Endothelial cell of umbilical vein (primary cell): ENCODE data around the gene HYAL2. TPM values are rescaled to one million over a fixed set of nuclear protein-coding genes. Genes with fewer than 3 reads are reported as not detected.

Source experiments
- BruUV-seq: library from RNA; stranded (reverse); fragments of 400-500 nt; replicated peaks from 2 replicates; lab custom pipeline; 2021; lab: Mats Ljungman, UMichigan
- CTCF ChIA-PET: fragments of 300-600, 350-600 bp; sonication (Branson Sonifier 250); formaldehyde crosslinking; loops from one replicate; lab custom pipeline; 2021; ENCODE audit warnings: antibody characterized with exemption, inconsistent platforms; lab: Charles Lee
- POLR2A ChIA-PET: fragments of 300-600, 350-600 bp; sonication (Branson Sonifier 250); formaldehyde crosslinking; loops from one replicate; lab custom pipeline; 2021; ENCODE audit warnings: antibody characterized with exemption, inconsistent platforms; lab: Charles Lee
- DNase-seq: peaks from one replicate; pipeline ENCODE4 v3.0.0-alpha.2; 2011; ENCODE audit warnings: low read depth, low spot score
- FAIRE-seq: peaks from 2 replicates; lab custom pipeline; 2011; peaks lifted over from hg19 to GRCh38; lab: Jason Lieb, UNC
- H2AFZ ChIP-seq: 2 replicates; pipeline ENCODE4 v1.6.0; 2012; ENCODE audit warnings: low read depth, low read length, control low read depth, inconsistent platforms
- H3K27ac ChIP-seq: 2 replicates; pipeline ENCODE4 v1.5.1; 2011; ENCODE audit warnings: low read depth, mild to moderate bottlenecking, control low read depth, low read length, moderate library complexity; ENCODE audit not compliant: insufficient read depth
- H3K27me3 ChIP-seq, 2 experiments: 2 replicates each; pipeline versions ENCODE4 v1.6.0 to v1.6.1; 2011; ENCODE audit warnings: low read length in 2 of 2, mixed read lengths in 1 of 2; ENCODE audit not compliant: control insufficient read depth in 2 of 2, insufficient read depth in 2 of 2
- H3K36me3 ChIP-seq, 2 experiments: 2 replicates in 1 of 2; 3 replicates in 1 of 2; pipeline ENCODE4 v1.5.1; 2011; ENCODE audit warnings: low read length in 2 of 2, mild to moderate bottlenecking in 1 of 2, moderate library complexity in 1 of 2; ENCODE audit not compliant: control insufficient read depth in 2 of 2, insufficient read depth in 2 of 2; ENCODE audit errors: extremely low read depth in 1 of 2
- H3K4me1 ChIP-seq: 3 replicates; pipeline ENCODE4 v1.5.1; 2011; ENCODE audit warnings: mild to moderate bottlenecking, low read length; ENCODE audit not compliant: control insufficient read depth, insufficient read depth; ENCODE audit errors: extremely low read depth
- H3K4me2 ChIP-seq: 2 replicates; pipeline ENCODE4 v1.6.1; 2011; ENCODE audit warnings: low read length, control low read depth, mixed read lengths; ENCODE audit not compliant: insufficient read depth
- H3K4me3 ChIP-seq, 3 experiments: fragments of 200-600 bp in 1 of 3; sonication (generic), shearing (Covaris generic) in 1 of 3; replicated peaks in 1 of 3; 2 replicates each; pipeline ENCODE4 v1.5.1; 2011 to 2016; ENCODE audit warnings: control low read depth in 3 of 3, low read length in 3 of 3, mild to moderate bottlenecking in 2 of 3, inconsistent platforms in 1 of 3, low read depth in 1 of 3, moderate library complexity in 1 of 3; ENCODE audit not compliant: insufficient read depth in 1 of 3
- H3K79me2 ChIP-seq: 2 replicates; pipeline ENCODE4 v1.6.0; 2012; ENCODE audit warnings: low read length, inconsistent platforms; ENCODE audit not compliant: control insufficient read depth, insufficient read depth
- H3K9ac ChIP-seq: replicated peaks from 2 replicates; pipeline ENCODE3; 2011; ENCODE audit warnings: low read length, control low read depth; ENCODE audit not compliant: insufficient read depth; ENCODE audit errors: extremely low read depth
- H3K9me1 ChIP-seq: replicated peaks from 3 replicates; pipeline ENCODE4 v1.6.0; 2011; ENCODE audit warnings: mild to moderate bottlenecking, low read length; ENCODE audit not compliant: control insufficient read depth, insufficient read depth; ENCODE audit errors: extremely low read depth
- H3K9me3 ChIP-seq: replicated peaks from 2 replicates; pipeline ENCODE4 v1.5.1; 2012; ENCODE audit warnings: low read length, inconsistent platforms; ENCODE audit not compliant: control insufficient read depth, insufficient read depth
- H4K20me1 ChIP-seq: replicated peaks from 2 replicates; pipeline ENCODE3; 2011; ENCODE audit warnings: mild to moderate bottlenecking, low read length; ENCODE audit not compliant: control insufficient read depth, insufficient read depth; ENCODE audit errors: extremely low read depth
- EZH2 ChIP-seq: IDR thresholded peaks from 2 replicates; pipeline ENCODE4 v1.6.1; 2012; ENCODE audit warnings: borderline replicate concordance, low read depth, mild to moderate bottlenecking, moderate library complexity, low read length, inconsistent platforms; ENCODE audit not compliant: severe bottlenecking
- FOS ChIP-seq: IDR thresholded peaks from 2 replicates; pipeline ENCODE4 v1.6.1; 2011; ENCODE audit warnings: mild to moderate bottlenecking, low read length, moderate library complexity, borderline replicate concordance; ENCODE audit not compliant: insufficient read depth
- GATA2 ChIP-seq: IDR thresholded peaks from 2 replicates; pipeline ENCODE4 v1.7.0; 2011; ENCODE audit warnings: low read depth, mild to moderate bottlenecking, moderate library complexity, mixed read lengths, low read length; ENCODE audit not compliant: insufficient read length, insufficient read depth
- JUN ChIP-seq: IDR thresholded peaks from 2 replicates; pipeline ENCODE4 v1.6.1; 2011; ENCODE audit warnings: borderline replicate concordance, low read depth; ENCODE audit not compliant: insufficient read length, insufficient read depth
- MYC ChIP-seq: IDR thresholded peaks from one replicate; pipeline ENCODE4 v1.6.1; 2011; ENCODE audit warnings: mild to moderate bottlenecking, low read depth, low read length
- POLR2A ChIP-seq: IDR thresholded peaks from 2 replicates; pipeline ENCODE4 v1.6.1; 2012; ENCODE audit warnings: low read depth, mild to moderate bottlenecking, control low read depth, low read length
- POLR2AphosphoS5 ChIP-seq: IDR thresholded peaks from 2 replicates; pipeline ENCODE4 v1.6.1; 2012; ENCODE audit warnings: low read depth, mild to moderate bottlenecking, control low read depth, low read length, moderate library complexity; ENCODE audit not compliant: insufficient read depth
- dilution Hi-C: fragments of 300-500 bp; cut with MboI; formaldehyde crosslinking; loops from one replicate; pipeline ENCODE4 v1.15.0; 2019; ENCODE audit warnings: low sequenced_read_pairs; ENCODE audit not compliant: extremely low pct_ligation_motif_present
- intact Hi-C: fragments of 100-400 bp; cut with micrococcal nuclease; formaldehyde crosslinking; loops from one replicate; pipeline ENCODE4 v1.10.0; 2022
- polyA plus RNA-seq, 4 experiments: library from polyadenylated mRNA; depleted of rRNA in 3 of 4; stranded (reverse) in 3 of 4; unstranded in 1 of 4; fragments of >200 nt; gene quantifications; 2 replicates each; pipeline versions ENCODE4 v1.2.1 to v1.2.3, GENCODE V29; 2011 to 2012; ENCODE audit warnings: missing spikeins in 1 of 4
- total RNA-seq: library from RNA; stranded (reverse); gene quantifications from 2 replicates; pipeline ENCODE4 v1.2.3, GENCODE V29; 2021
- TF ChIP-seq, protein P1 (sequence below), 2 donors: IDR thresholded peaks; 1 replicate in 1 of 2; 2 replicates in 1 of 2; pipeline ENCODE4 v1.5.1; 2011; ENCODE audit warnings: low read length in 2 of 2, mild to moderate bottlenecking in 2 of 2, moderate library complexity in 2 of 2, control low read depth in 1 of 2, inconsistent platforms in 1 of 2, low read depth in 1 of 2; ENCODE audit not compliant: insufficient read depth in 1 of 2; ENCODE audit errors: extremely low read depth in 1 of 2
- TF ChIP-seq, protein P2 (sequence below): IDR thresholded peaks from 2 replicates; pipeline ENCODE4 v1.6.1; 2011; ENCODE audit not compliant: insufficient read depth, insufficient read length

The HYAL2 gene
- total and polyA plus RNA-seq, 2 donors (not counting 3 experiments of a cell fraction or from before 2014, with no cell fraction given): 266 to 970 TPM

DNA sequence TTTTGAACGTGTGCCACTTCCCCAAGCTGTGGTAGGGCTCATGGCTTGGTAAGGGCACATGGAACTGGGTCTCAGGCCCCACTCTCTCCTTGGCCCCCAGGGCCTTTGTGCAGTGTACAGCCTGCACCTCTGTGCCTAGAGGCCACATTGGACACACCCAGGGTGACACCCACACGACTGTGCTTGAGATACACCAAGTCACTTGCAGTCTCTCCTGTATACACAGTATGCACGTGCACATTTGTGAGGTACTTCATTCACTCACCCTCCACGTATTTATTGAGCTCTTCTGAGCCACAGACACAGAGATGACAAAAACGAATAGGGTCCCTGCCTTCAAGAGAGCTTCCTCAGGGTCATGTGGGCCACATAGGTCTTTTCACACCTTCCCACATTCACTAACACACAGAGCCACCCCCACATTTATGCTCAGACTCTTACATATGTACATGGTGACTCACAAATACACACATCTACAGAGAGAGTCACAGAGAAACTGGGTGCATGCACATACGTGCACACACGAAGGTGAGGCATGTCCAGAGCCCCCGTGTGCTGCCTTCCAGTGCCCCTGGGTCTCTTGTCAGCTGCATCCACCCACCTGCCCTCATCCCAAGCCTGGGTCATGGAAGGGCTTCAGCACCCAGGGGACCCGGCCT is 46.6 kb upstream of the HYAL2 start:
- no peak overlapping the region for H3K4me3 ChIP-seq
- DNase-seq (no peak), FAIRE-seq (no peak)
- H4K20me1 ChIP-seq: no peaks in the 10 kb centered on the region
- H3K4me2 ChIP-seq: no peak overlapping the region
- H2AFZ ChIP-seq: no peak overlapping the region
- no peaks in the 10 kb centered on the region for H3K9me3 ChIP-seq
- no peak overlapping the region for H3K9ac ChIP-seq
- no TSS peak for BruUV-seq
- TF ChIP-seq, protein P1, sequence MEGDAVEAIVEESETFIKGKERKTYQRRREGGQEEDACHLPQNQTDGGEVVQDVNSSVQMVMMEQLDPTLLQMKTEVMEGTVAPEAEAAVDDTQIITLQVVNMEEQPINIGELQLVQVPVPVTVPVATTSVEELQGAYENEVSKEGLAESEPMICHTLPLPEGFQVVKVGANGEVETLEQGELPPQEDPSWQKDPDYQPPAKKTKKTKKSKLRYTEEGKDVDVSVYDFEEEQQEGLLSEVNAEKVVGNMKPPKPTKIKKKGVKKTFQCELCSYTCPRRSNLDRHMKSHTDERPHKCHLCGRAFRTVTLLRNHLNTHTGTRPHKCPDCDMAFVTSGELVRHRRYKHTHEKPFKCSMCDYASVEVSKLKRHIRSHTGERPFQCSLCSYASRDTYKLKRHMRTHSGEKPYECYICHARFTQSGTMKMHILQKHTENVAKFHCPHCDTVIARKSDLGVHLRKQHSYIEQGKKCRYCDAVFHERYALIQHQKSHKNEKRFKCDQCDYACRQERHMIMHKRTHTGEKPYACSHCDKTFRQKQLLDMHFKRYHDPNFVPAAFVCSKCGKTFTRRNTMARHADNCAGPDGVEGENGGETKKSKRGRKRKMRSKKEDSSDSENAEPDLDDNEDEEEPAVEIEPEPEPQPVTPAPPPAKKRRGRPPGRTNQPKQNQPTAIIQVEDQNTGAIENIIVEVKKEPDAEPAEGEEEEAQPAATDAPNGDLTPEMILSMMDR (IDR thresholded peaks at IDR 0.05; ENCODE audit: extremely low read depth in 1 of 2, insufficient read depth in 1 of 2, low read depth in 1 of 2, low read length in 2 of 2): no peak
- no peak for TF ChIP-seq EZH2
- no peak for TF ChIP-seq MYC
- TF ChIP-seq POLR2AphosphoS5: no peak
- TF ChIP-seq, protein P2, sequence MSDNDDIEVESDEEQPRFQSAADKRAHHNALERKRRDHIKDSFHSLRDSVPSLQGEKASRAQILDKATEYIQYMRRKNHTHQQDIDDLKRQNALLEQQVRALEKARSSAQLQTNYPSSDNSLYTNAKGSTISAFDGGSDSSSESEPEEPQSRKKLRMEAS: no peak
- no peak for TF ChIP-seq FOS
- TF ChIP-seq GATA2: no peak
- no peak for TF ChIP-seq JUN
- TF ChIP-seq POLR2A: no peak
- H3K36me3 ChIP-seq: no peaks in the 10 kb centered on the region
- no peaks in the 10 kb centered on the region for H3K9me1 ChIP-seq
- peaks cover 3 to 5% of the 10 kb centered on the region in 2 experiments for H3K27me3 ChIP-seq
- dilution Hi-C loops: no loop called here
- CTCF ChIA-PET: interaction anchor here (3.7 kb wide), 1 partner anchor 174 kb away, joined by 77 read pairs; no protein-coding TSS in a partner anchor
- peaks cover 4% of the 10 kb centered on the region for H3K4me1 ChIP-seq
- H3K27ac ChIP-seq: no peak overlapping the region
- H3K79me2 ChIP-seq: no peaks in the 10 kb centered on the region
- intact Hi-C loops: no loop called here
- POLR2A ChIA-PET: no interaction called here
